NCI-H1417 (cell line): ENCODE results near the gene HMGXB3.
"Not testable (repeated sequence)": the region's sequence is repeated elsewhere in the genome, so short reads cannot be mapped to it uniquely, and the experiment has no call there.

ENCODE experiments used
- DNase-seq, 3 experiments: peaks; one replicate each; lab custom pipeline; 2025; lab: John Stamatoyannopoulos, UW

Gene HMGXB3

DNA sequence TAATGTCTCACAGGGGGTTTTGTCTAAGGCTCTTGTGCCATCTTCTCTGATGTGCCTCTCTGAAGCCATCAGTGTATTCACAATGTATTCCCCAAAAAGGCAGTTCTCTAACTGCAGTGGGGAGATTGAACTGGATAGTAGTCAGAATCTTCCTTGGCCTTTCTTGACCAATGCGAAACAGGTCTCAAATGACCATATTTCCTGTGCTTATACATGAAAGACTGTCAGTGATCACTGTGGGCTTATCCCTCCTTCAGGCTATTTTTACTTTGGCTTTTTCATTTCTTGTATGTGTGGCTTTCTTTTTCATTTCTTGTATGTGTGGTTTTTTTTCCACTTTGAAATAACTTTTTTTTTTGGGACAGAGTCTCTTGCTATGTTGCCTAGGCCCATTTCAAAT lies 19.7 kb downstream of the HMGXB3 start:
- DNase-seq, result no peak

DNA sequence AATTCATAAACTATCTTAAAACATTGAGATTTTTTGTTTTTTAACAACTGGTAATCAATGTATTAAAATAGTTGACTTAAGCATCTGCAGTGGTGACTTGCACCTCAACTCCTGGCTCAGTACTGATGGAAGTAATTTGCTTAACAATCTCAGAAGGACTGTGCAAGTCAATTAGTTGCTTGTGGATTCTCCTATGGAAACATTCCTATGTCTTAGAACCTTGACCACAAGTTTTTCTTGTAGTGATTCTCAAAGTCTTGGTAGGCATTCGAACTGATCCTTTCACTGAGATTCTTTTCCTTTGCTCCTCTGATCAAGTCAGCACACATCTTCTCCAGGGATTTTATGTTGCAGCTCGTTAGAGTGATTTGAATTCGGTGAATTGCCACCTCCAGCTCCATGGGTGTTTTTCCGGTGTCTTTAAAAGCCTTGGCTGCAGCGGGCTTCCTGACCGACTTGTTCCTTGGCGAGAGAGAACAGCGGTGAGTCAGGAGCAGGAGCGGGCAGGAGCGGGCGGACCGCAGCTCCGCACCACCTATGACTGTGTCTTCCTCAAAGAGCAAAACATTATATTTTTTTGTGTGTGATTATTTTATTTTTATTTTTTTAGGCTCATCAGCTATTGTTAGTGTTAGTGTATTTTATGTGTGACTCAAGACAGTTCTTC lies 21.1 kb downstream of the HMGXB3 start:
- no peak for DNase-seq

DNA sequence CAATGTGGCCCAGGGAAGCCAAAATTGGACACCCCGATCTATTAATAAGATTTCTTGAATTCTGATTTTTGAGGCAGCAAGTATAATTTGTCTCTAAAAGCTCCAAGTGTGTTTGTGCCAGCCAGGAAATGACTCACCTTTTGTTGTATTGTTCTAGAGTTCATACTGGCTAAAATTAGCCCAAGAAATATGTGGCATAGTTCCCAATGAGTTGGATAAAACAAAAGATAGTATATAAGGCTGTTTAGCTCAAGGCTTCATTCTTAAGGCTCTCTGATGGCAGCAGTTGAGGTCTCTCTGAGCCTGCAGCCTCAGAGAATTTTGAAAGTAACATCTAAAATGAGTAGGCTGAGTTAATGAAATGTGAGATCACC lies 21.6 kb downstream of the HMGXB3 start:
- DNase-seq, result no peak

DNA sequence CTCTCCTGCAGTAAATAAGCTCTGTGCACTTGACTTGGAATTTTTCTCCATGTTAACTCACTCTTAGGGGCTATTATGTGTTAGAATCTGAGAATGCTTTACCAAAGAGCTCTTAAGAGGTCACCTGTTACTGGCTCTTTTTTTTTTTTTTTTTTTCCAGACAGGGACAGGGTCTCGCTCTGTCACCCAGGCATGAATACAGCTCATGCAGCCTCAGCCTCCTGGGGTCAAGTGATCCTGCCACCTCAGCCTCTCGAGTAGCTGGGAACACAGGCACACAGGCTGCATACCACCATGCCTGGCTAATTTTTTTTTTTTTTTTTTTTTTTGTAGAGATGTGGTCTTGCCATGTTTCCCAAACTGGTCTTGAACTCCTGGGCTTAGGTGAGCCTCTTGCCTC lies 22.1 kb downstream of the HMGXB3 start:
- no peak for DNase-seq

DNA sequence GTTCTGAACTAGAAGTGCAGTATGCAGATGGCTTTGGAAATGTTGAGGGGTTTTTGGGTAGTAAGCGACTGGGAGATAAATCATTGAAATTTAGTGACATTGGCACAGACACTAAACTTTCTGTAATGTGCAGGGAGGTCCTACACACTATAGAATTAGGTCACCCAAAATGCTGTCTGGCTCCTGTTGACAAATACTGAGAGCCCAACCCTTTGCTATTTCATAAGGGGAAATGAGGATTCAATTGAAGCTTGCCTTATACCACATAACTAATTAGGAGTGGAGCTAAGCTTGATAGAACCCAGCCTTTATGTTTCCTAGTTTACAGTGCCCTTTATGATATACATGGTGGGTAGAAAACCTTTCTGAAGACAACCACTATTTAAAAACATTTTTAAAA lies 22.6 kb downstream of the HMGXB3 start:
- no peak for DNase-seq

DNA sequence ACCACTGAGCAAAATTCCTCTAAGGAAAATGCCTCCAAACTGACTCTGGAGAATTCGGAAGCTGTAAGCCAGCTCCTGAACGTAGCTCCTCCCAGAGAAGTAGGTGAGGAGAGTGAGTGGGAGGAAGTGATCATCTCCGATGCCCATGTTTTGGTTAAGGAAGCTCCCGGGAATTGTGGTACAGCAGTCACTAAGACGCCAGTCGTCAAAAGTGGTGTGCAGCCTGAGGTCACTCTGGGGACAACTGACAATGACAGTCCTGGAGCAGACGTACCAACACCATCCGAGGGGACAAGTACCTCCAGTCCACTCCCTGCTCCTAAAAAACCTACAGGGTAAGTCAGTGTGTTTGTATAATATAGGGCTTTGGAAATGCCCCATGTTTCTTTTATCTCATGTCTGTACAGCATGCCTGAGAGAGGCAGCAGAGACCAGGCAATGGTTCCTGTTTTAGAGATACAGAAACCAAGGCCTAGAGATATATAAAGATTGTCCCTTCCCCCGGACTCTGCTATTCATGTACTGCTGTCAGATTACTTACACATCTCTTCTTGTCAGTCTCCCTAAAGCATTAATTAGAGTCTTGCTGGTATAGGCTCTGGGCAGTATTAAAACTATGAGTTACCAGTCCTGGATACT lies 23.9 kb downstream of the HMGXB3 start:
- no peak for DNase-seq

DNA sequence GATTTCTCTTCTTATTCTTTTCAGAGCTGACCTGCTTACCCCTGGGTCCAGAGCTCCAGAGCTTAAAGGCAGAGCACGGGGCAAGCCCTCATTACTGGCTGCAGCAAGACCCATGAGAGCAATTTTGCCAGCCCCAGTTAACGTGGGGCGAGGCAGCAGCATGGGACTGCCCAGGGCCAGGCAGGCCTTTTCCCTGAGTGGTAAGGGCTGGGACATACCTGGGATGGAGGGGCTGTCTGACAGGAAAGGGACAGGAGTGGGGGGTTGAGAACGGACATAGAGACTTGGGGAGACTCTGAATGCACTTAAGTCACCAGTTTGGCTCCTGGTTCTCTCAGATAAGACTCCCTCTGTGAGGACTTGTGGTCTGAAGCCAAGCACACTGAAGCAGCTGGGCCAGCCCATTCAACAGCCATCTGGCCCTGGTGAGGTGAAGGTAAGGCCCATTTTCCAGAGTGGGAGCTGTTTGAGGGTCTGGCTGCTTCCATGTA lies 26.2 kb downstream of the HMGXB3 start:
- DNase-seq, result no peak

DNA sequence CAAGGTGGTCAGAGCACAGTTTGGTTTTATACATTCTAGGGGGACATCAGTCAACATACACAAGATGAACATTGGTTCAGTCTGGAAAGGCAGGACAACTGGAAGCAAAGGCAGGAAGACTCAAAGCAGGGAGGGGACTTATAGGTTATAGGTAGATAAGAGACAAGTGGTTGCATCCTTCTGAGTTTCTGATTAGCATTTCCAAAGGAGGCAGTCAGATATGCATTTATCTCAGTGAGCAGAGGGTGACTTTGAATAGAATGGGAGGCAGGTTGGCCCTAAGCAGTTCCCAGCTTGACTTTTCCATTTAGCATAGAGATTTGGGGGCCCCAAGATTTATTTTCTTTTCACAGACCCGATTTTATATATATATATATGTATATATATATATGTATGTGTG lies 27.5 kb downstream of the HMGXB3 start:
- DNase-seq, result not testable (repeated sequence)

DNA sequence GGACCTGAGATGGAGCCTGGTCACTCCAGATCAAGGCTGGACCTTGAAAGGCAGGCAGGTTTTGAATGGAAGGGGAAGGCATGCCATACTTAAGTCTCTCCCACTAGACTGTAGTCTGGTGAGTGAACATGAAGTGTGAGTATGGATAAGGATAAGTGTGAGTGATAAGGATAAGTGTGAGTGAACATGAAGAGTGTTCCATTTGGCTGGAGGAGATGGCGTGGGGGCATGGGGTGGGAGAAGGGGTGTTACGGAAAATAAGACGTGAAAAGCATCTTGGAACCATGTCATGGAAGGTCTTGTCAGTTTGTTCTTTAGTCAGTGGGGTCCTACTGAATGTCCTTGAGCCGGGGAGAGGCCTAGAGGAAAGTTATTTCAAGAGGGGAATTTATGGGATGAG lies 32.8 kb downstream of the HMGXB3 start:
- DNase-seq, result no peak

DNA sequence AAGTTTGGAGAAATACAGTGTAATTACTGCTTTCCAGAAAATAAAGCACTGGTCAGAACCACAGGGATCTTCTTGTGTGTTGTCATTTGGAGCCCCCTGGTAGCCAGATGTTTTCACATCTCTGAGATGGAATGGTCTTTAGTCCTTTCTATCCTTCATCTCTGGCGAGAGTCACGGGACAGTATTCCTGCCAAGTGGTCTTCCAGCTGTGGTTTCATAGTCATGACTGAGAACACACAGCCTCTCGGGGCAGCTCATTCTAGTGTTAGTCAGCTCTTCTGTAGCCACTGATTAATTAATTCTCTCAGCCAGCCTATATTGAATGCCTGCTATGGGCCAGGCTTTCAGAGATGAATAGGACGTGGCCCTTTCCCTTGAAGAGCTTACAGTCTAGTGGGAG lies 34.1 kb downstream of the HMGXB3 start:
- DNase-seq, result no peak

DNA sequence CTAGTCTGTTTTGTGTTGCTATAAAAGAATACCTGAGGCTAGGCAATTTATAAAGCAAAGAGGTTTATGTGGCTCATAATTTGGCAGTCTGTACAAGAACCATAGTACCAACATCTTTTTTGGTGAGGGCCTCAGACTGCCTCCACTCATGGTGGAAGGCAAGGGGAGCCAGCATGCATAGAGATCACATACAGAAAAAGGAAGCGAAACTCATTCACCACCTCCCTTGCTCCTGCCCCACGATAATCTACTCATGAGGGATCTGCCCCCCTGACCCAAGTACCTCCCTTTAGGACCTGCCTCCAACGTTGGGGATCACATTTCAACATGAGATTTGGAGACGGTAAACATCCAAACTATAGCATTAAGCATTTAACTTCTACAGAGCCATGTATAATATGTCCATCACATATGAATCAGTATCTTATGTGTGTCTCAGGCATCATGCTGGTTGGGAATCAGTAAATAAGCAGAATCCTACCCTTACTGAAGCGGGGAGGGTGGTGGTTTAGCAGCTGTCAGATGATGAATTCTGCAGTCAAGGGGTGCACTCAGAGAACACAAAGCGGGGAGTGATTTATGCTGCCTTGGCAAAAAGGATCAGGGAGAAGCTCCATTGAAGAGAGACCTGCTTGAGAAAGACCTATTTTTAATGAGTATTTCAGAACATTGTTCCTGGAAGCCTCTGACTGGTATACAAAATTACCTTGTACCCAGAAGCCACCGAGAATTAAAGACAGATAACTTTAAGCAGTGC lies 34.8 kb downstream of the HMGXB3 start:
- DNase-seq, result no peak

DNA sequence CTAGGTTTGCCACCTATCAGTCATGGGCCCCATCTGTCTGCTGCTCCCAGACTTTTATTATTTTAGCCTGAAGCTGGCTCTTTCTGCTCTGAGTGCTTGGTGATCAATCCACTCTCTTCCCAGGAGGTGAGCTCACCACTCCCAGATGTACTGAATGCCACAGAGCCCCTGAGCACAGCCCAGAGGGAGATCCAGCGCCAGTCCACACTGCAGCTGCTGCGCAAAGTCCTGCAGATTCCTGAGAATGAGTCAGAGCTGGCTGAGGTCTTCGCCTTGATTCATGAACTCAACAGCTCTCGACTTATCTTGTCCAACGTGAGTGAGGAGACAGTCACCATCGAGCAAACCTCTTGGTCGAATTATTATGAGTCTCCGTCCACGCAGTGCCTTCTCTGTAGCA lies 36.0 kb downstream of the HMGXB3 start:
- no peak for DNase-seq

DNA sequence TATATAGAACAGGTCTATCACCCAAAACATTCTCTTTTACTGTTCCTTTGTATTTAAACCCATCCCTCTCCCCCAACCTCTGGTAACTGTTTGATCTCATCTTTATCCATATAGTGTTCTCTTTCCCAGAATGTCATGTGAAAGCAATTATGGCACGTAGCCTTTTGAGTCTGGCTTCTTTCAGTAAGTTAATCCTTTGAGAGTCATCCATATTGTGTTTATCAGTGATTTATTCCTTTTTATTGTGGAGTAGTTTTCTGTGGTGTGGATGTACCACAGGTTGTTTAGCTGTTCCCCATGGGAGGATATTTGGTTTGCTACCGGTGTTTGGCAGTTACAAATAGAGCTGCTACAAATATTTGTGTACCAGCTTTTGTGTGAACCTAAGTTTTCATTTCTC lies 38.0 kb downstream of the HMGXB3 start:
- no peak for DNase-seq

DNA sequence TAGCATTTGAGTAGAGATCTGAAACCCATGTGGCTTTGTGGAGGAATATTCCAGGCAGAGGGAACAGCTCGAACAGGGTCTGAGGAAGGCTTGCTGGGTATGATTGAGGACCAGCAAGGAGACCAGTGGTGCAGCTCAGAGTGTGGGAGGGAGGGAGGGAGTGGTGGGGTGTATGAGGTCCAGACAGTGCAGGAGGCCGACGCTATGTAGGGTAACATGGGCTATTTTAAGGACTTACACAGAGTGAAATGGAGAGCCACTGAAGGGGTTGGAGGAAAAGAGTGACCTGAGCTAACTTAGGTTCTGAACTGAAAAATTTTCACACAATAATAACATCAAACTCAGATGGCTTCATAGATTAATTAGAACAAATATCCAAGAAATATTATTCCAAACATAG lies 41.9 kb downstream of the HMGXB3 start:
- no peak for DNase-seq

DNA sequence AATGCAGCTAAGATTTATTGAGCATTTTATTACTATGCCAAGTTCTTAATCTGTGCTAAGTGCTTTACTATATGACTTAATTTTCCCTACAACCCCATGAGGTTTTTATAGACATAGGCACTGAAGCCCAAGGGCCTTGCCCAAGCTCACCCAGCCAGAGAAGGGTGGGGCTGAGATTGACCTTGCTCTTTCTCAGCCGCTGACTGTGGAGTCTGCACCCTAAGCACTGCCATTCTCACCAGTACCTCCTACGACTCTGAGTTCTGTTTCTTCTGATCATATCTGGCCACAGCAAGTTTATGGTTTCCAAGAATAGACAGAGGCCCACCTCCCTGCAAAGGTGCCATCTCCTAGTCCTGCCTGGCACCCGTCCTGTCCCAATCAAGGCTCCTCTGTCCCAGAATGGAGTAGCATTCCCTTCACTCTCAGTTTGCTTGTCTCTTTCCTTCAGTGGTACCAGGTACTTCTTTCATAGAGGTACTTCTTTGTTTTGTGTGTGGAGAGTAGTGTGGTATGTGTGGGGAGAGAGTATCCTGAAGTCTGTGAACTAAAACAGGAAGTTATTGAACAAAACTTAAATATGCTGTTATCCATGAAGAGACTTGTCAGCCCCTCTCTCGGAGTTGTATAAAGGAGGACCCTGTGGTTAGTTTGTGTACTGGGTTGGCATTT lies 43.3 kb downstream of the HMGXB3 start:
- DNase-seq, result no peak

DNA sequence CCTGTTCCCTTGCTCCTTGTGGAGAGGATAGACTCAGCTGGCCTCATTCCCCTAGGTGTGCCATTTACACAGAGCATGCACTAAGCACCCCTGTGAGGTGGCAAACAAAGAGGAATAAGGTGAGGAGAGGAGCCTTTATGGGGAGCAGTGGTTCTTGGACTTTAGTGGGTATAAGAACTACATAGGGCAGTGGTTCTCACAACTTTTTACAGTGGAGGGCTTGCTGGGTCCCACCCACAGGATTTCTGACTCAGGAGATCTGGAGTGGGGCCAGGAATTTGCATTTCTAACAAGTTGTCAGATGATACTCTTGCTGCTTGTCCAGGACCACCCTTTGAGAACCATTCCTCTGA lies 43.8 kb downstream of the HMGXB3 start:
- DNase-seq, result no peak

DNA sequence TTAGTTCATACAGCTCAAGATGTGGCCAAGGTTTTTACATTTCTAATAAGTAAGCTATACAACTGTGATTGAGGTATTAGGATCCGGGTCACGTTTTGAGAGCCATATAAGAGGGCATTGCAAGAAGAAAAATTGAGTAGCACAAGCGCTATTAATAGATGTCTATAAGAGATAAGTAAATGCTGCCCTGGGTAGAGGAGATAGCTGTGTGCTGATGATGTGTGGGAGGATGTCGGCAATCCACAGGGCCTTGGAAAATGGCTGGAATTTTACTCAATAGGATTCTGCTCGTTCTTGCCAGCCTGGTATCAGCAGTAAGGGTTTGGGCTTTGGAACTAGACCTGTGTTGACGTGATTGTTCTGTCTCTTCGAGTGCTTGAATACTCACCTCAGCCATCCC lies 44.2 kb downstream of the HMGXB3 start:
- DNase-seq, result no peak

DNA sequence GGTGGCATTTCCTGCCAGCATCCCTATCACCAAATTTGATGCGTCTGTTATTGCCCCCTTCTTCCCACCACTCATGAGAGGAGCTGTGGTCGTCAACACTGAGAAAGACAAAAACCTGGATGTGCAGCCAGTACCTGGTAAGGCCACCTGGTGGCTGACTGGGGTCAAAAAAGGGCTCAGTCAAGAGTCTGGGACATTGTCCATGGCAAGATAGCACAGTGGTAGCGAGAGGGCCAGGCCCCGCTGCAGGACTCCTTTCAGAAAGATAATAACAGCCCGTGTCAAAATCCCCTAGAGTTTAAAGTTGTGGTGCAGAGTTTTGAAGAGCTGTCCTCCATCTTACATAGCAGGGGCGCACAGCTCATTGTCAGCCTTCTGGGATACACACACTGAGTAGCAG lies 45.0 kb downstream of the HMGXB3 start:
- DNase-seq, result no peak

DNA sequence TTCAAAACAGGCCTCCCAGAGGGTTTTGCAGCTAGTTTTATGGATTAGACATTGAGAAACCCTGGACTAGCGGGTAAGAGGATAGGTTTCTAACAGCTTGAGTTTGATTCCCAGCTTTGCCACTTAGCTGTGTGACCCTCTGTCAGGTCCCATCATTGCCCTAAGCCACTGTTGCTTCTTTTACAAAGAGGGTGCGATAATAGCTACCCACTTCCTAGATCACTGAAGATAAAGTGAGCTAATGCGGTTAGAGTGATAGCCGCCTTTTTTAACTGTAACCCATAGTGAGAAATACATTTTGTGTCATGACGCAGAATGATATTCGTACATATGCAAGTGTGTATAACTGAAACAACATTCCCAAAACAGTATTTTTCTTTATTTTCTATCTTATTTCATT lies 45.5 kb downstream of the HMGXB3 start:
- DNase-seq, result no peak

DNA sequence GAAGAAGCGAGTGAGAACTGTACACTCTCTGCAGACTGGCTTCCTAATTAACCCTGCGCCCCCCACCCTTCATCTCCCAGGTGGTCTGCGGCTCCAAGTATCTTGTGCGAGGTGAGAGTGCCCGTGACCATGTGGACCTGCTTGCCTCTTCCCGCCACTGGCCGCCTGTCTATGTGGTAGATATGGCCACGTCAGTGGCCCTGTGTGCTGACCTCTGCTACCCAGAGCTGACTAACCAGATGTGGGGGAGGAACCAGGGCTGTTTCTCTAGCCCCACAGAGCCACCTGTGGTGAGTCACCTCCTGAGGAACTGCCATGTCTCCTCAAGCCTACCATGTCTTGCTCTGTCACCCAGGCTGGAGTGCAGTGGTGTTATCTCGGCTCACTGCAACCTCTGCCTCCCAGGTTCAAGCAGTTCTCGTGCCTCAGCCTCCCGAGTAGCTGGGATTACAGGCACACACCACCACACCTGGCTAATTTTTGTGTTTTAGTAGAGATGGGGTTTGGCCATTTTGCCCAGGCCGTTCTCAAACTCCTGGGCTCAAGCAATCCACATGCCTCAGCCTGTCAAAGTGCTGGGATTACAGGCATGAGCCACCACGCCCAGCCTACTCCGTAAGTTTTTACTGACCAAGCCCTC lies 49.8 kb downstream of the HMGXB3 start:
- not testable (repeated sequence) for DNase-seq

DNA sequence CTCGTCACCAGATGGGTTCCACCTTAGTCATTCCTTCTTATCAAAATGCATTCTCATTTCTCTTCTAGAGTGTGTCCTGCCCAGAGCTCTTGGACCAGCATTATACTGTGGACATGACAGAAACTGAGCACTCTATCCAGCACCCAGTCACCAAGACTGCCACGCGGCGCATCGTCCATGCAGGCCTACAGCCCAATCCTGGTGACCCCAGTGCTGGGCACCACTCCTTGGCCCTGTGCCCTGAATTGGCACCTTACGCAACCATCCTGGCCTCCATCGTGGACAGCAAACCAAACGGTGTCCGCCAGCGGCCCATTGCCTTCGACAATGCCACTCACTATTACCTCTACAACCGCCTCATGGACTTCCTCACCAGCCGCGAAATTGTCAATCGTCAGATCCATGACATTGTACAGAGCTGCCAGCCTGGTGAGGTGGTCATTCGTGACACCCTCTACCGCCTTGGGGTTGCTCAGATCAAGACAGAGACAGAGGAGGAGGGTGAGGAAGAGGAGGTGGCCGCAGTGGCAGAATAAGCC lies 51.2 kb downstream of the HMGXB3 start:
- DNase-seq, result no peak
